ENCODE data around the gene COL8A1.

- TF ChIP-seq CTCF (conservative IDR thresholded peaks at IDR 0.05) (no peak), ZFX (IDR thresholded peaks at IDR 0.05) (no peak)
Measured at GRCh38 chr3:99630815-99631214, 7.6 kb upstream of the COL8A1 start.

Measured in C4-2B (cell line).